ENCODE data around the gene VTCN1. TPM values are rescaled to one million over a fixed set of nuclear protein-coding genes. Genes with fewer than 3 reads are reported as not detected.

The VTCN1 gene
- total RNA-seq, 1 experiment from 2014 or later: not detected

DNA sequence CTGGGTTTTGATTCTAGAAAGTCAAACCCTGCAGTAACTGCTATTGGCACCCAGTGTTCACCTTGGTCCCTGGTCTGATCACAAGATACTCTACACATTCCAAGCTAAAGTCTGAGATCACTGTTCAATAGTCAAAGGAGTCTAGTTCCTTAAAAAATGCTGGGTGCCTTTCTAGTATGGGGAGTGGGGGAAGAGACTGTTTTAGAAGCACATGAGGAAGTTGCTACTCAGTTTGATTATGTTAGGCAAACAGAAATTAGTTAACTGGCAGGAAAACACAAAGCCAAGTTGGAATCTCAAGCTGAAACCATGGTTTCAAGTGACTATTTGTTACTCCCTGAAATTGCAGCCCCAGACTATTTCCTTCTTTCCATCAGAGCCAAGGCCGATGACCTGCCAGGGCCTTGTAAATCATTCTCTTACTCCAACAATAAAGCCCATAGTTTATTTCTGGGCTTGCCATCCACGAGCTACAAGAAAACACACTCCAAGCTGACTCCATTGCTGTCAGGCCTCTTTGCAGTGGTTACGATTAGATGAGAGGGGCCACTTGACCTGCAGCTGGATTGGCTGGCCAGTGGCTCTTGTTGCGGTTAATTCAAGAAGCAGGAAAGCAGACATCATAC, 21.1 kb upstream of the VTCN1 start (continued):
- no peak for TF ChIP-seq EMX1 (CRISPR knock-in tag; IDR thresholded peaks at IDR 0.05)
- TF ChIP-seq, protein P1, sequence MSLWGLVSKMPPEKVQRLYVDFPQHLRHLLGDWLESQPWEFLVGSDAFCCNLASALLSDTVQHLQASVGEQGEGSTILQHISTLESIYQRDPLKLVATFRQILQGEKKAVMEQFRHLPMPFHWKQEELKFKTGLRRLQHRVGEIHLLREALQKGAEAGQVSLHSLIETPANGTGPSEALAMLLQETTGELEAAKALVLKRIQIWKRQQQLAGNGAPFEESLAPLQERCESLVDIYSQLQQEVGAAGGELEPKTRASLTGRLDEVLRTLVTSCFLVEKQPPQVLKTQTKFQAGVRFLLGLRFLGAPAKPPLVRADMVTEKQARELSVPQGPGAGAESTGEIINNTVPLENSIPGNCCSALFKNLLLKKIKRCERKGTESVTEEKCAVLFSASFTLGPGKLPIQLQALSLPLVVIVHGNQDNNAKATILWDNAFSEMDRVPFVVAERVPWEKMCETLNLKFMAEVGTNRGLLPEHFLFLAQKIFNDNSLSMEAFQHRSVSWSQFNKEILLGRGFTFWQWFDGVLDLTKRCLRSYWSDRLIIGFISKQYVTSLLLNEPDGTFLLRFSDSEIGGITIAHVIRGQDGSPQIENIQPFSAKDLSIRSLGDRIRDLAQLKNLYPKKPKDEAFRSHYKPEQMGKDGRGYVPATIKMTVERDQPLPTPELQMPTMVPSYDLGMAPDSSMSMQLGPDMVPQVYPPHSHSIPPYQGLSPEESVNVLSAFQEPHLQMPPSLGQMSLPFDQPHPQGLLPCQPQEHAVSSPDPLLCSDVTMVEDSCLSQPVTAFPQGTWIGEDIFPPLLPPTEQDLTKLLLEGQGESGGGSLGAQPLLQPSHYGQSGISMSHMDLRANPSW (CRISPR knock-in tag; conservative IDR thresholded peaks at IDR 0.05; ENCODE audit: low read depth): no peak
- TF ChIP-seq NFYB (CRISPR knock-in tag; conservative IDR thresholded peaks at IDR 0.05; ENCODE audit: low read depth): no peak

GRCh38 chr1:117231312-117231711, 20.6 kb upstream of the VTCN1 start:
- no peak overlapping the region for H3K4me3 Mint-ChIP-seq
- DNase-seq (ENCODE audit: low spot score) (no peak), ATAC-seq (no peak)
- ChIA-PET CTCF (interaction anchor here (1.9 kb wide), 1 partner anchor 53 kb away, joined by 5 read pairs; no protein-coding TSS in a partner anchor), POLR2A (interaction anchor here (0.6 kb wide), 1 partner anchor 121 kb away, joined by 4 read pairs; no protein-coding TSS in a partner anchor)
- H3K4me1 Mint-ChIP-seq: peaks cover 2% of the 10 kb centered on the region; the same call in 1 of the 2 replicates
- H3K36me3 Mint-ChIP-seq: no peaks in the 10 kb centered on the region
- no peaks in the 10 kb centered on the region; the same call in 1 of the 2 replicates for H3K27me3 Mint-ChIP-seq (ENCODE audit: low read depth)
- TF ChIP-seq OVOL2 (CRISPR knock-in tag; IDR thresholded peaks at IDR 0.05; ENCODE audit: borderline replicate concordance): no peak
- TF ChIP-seq RORB (CRISPR knock-in tag; IDR thresholded peaks at IDR 0.05): no peak
- TF ChIP-seq ARID4B (CRISPR knock-in tag; IDR thresholded peaks at IDR 0.05; ENCODE audit: borderline replicate concordance): no peak
- no peak for TF ChIP-seq ZNF423 (CRISPR knock-in tag; IDR thresholded peaks at IDR 0.05)
- TF ChIP-seq, protein P2, sequence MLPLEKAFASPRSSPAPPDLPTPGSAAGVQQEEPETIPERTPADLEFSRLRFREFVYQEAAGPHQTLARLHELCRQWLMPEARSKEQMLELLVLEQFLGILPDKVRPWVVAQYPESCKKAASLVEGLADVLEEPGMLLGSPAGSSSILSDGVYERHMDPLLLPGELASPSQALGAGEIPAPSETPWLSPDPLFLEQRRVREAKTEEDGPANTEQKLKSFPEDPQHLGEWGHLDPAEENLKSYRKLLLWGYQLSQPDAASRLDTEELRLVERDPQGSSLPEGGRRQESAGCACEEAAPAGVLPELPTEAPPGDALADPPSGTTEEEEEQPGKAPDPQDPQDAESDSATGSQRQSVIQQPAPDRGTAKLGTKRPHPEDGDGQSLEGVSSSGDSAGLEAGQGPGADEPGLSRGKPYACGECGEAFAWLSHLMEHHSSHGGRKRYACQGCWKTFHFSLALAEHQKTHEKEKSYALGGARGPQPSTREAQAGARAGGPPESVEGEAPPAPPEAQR (CRISPR knock-in tag; IDR thresholded peaks at IDR 0.05): no peak
- no peak for TF ChIP-seq ZNF263 (CRISPR knock-in tag; IDR thresholded peaks at IDR 0.05; ENCODE audit: low read depth)
- no peak for TF ChIP-seq JAZF1 (CRISPR knock-in tag; IDR thresholded peaks at IDR 0.05)
- TF ChIP-seq, protein P3, sequence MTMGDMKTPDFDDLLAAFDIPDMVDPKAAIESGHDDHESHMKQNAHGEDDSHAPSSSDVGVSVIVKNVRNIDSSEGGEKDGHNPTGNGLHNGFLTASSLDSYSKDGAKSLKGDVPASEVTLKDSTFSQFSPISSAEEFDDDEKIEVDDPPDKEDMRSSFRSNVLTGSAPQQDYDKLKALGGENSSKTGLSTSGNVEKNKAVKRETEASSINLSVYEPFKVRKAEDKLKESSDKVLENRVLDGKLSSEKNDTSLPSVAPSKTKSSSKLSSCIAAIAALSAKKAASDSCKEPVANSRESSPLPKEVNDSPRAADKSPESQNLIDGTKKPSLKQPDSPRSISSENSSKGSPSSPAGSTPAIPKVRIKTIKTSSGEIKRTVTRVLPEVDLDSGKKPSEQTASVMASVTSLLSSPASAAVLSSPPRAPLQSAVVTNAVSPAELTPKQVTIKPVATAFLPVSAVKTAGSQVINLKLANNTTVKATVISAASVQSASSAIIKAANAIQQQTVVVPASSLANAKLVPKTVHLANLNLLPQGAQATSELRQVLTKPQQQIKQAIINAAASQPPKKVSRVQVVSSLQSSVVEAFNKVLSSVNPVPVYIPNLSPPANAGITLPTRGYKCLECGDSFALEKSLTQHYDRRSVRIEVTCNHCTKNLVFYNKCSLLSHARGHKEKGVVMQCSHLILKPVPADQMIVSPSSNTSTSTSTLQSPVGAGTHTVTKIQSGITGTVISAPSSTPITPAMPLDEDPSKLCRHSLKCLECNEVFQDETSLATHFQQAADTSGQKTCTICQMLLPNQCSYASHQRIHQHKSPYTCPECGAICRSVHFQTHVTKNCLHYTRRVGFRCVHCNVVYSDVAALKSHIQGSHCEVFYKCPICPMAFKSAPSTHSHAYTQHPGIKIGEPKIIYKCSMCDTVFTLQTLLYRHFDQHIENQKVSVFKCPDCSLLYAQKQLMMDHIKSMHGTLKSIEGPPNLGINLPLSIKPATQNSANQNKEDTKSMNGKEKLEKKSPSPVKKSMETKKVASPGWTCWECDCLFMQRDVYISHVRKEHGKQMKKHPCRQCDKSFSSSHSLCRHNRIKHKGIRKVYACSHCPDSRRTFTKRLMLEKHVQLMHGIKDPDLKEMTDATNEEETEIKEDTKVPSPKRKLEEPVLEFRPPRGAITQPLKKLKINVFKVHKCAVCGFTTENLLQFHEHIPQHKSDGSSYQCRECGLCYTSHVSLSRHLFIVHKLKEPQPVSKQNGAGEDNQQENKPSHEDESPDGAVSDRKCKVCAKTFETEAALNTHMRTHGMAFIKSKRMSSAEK (CRISPR knock-in tag; IDR thresholded peaks at IDR 0.05; ENCODE audit: borderline replicate concordance): no peak
- TF ChIP-seq FOXK1 (CRISPR knock-in tag; IDR thresholded peaks at IDR 0.05): no peak
- no peak for TF ChIP-seq ESRRA (CRISPR knock-in tag; IDR thresholded peaks at IDR 0.05; ENCODE audit: borderline replicate concordance)
- TF ChIP-seq TP53 (CRISPR knock-in tag; IDR thresholded peaks at IDR 0.05): no peak
- TF ChIP-seq NFYB (CRISPR knock-in tag; conservative IDR thresholded peaks at IDR 0.05; ENCODE audit: low read depth): no peak
- TF ChIP-seq IRF2 (CRISPR knock-in tag; IDR thresholded peaks at IDR 0.05; ENCODE audit: borderline replicate concordance, low read depth): no peak
- TF ChIP-seq ATF1 (CRISPR knock-in tag; IDR thresholded peaks at IDR 0.05): no peak
- TF ChIP-seq ELF4 (CRISPR knock-in tag; IDR thresholded peaks at IDR 0.05; ENCODE audit: low read depth): no peak
- TF ChIP-seq SP1 (CRISPR knock-in tag; conservative IDR thresholded peaks at IDR 0.05): no peak
- no peak overlapping the region for H3K27ac Mint-ChIP-seq
- H3K9me3 Mint-ChIP-seq: peaks cover 8% of the 10 kb centered on the region; the same call in 1 of the 2 replicates

Data from WTC11 (cell line).